WTC11 (cell line): ENCODE results near the gene POLR3F. TPM values are rescaled to one million over a fixed set of nuclear protein-coding genes. Genes with fewer than 3 reads are reported as not detected.

Experiments used
- ATAC-seq: fragments of 200-7000 bp; cut with Tn5 transposase; 2 replicates; pipeline ENCODE4 v1.10.0; 2021; ENCODE audit warnings: mild to moderate bottlenecking, moderate library complexity
- CTCF ChIA-PET: fragments of 300-600 bp; sonication (Branson Sonifier 250); formaldehyde crosslinking; loops from one replicate; lab custom pipeline; 2021; ENCODE audit warnings: antibody characterized with exemption; lab: Charles Lee
- POLR2A ChIA-PET: fragments of 350-600 bp; sonication (Branson Sonifier 250); formaldehyde crosslinking; loops from one replicate; lab custom pipeline; 2021; ENCODE audit warnings: antibody characterized with exemption; lab: Charles Lee
- DNase-seq: peaks from one replicate; pipeline ENCODE4 v3.0.0; 2021; ENCODE audit warnings: low spot score
- H3K27ac Mint-ChIP-seq: 2 replicates; pipeline ENCODE4 v1.8.0; 2021; ENCODE audit warnings: mixed read lengths
- H3K27me3 Mint-ChIP-seq: 2 replicates; pipeline ENCODE4 v1.8.0; 2021; ENCODE audit warnings: low read depth, mild to moderate bottlenecking, moderate library complexity, mixed read lengths
- H3K36me3 Mint-ChIP-seq: 2 replicates; pipeline ENCODE4 v1.8.0; 2021; ENCODE audit warnings: mixed read lengths
- H3K4me1 Mint-ChIP-seq: 2 replicates; pipeline ENCODE4 v1.8.0; 2022; ENCODE audit warnings: mixed read lengths
- H3K4me3 Mint-ChIP-seq: 2 replicates; pipeline ENCODE4 v1.8.0; 2021; ENCODE audit warnings: mild to moderate bottlenecking, moderate library complexity, mixed read lengths
- H3K9me3 Mint-ChIP-seq: 2 replicates; pipeline ENCODE4 v1.8.0; 2021; ENCODE audit warnings: mixed read lengths
- ATF1 ChIP-seq: sonication (generic); formaldehyde crosslinking; IDR thresholded peaks from 2 replicates; pipeline ENCODE4 v1.8.1; 2023; ENCODE audit warnings: mild to moderate bottlenecking, moderate library complexity, missing genetic modification reagents
- EMX1 ChIP-seq: fragments of 250-450 bp; sonication (Bioruptor Pico); IDR thresholded peaks from 2 replicates; pipeline ENCODE4 v1.8.0; 2021; ENCODE audit warnings: mild to moderate bottlenecking
- ESRRA ChIP-seq: sonication (generic); formaldehyde crosslinking; IDR thresholded peaks from 2 replicates; pipeline ENCODE4 v1.8.1; 2022; ENCODE audit warnings: mild to moderate bottlenecking, missing genetic modification reagents, borderline replicate concordance
- FOXJ3 ChIP-seq: sonication (generic); formaldehyde crosslinking; IDR thresholded peaks from 2 replicates; pipeline ENCODE4 v1.9.0; 2021; ENCODE audit warnings: missing genetic modification reagents, mild to moderate bottlenecking, borderline replicate concordance
- FOXK1 ChIP-seq: sonication (generic); formaldehyde crosslinking; IDR thresholded peaks from 2 replicates; pipeline ENCODE4 v1.8.0; 2022; ENCODE audit warnings: mild to moderate bottlenecking, moderate library complexity, missing genetic modification reagents
- GRHL2 ChIP-seq: fragments of 250-450 bp; sonication (Bioruptor Pico); IDR thresholded peaks from 2 replicates; pipeline ENCODE4 v1.8.0; 2022; ENCODE audit warnings: mild to moderate bottlenecking, moderate library complexity; ENCODE audit not compliant: insufficient replicate concordance, severe bottlenecking
- HMGA2 ChIP-seq: fragments of 250-450 bp; sonication (Bioruptor Pico); IDR thresholded peaks from 2 replicates; pipeline ENCODE4 v1.4.0; 2021; ENCODE audit warnings: mild to moderate bottlenecking, moderate library complexity
- JAZF1 ChIP-seq: fragments of 250-450 bp; sonication (Bioruptor Pico); IDR thresholded peaks from 2 replicates; pipeline ENCODE4 v1.9.0; 2021; ENCODE audit warnings: moderate library complexity, mild to moderate bottlenecking, inconsistent platforms
- KAT7 ChIP-seq: sonication (generic); formaldehyde crosslinking; IDR thresholded peaks from 2 replicates; pipeline ENCODE4 v1.8.1; 2023; ENCODE audit warnings: missing genetic modification reagents, mild to moderate bottlenecking, borderline replicate concordance
- SMAD3 ChIP-seq: sonication (generic); formaldehyde crosslinking; IDR thresholded peaks from 2 replicates; pipeline ENCODE4 v1.8.0; 2022; ENCODE audit warnings: missing genetic modification reagents, mild to moderate bottlenecking, borderline replicate concordance
- SP1 ChIP-seq: sonication (generic); formaldehyde crosslinking; conservative IDR thresholded peaks from 2 replicates; pipeline ENCODE4 v1.8.1; 2022; ENCODE audit warnings: missing genetic modification reagents
- ZBTB21 ChIP-seq: sonication (generic); formaldehyde crosslinking; IDR thresholded peaks from 2 replicates; pipeline ENCODE4 v1.8.1; 2023; ENCODE audit warnings: mild to moderate bottlenecking, missing genetic modification reagents, borderline replicate concordance
- ZNF121 ChIP-seq: sonication (generic); formaldehyde crosslinking; IDR thresholded peaks from 2 replicates; pipeline ENCODE4 v1.8.0; 2023; ENCODE audit warnings: missing genetic modification reagents
- ZNF219 ChIP-seq: sonication (generic); formaldehyde crosslinking; IDR thresholded peaks from 2 replicates; pipeline ENCODE4 v1.8.0; 2023; ENCODE audit warnings: missing genetic modification reagents, mild to moderate bottlenecking, borderline replicate concordance
- ZNF232 ChIP-seq: sonication (generic); formaldehyde crosslinking; IDR thresholded peaks from 2 replicates; pipeline ENCODE4 v1.8.0; 2022; ENCODE audit warnings: mild to moderate bottlenecking, missing genetic modification reagents
- ZNF317 ChIP-seq: sonication (generic); formaldehyde crosslinking; IDR thresholded peaks from 2 replicates; pipeline ENCODE4 v1.8.1; 2023; ENCODE audit warnings: low read depth, mild to moderate bottlenecking, moderate library complexity, missing genetic modification reagents, borderline replicate concordance
- ZNF396 ChIP-seq: fragments of 250-450 bp; sonication (Bioruptor Pico); IDR thresholded peaks from 2 replicates; pipeline ENCODE4 v1.8.0; 2021; ENCODE audit warnings: mild to moderate bottlenecking, moderate library complexity, borderline replicate concordance
- ZNF423 ChIP-seq: fragments of 250-450 bp; sonication (Bioruptor Pico); IDR thresholded peaks from 2 replicates; pipeline ENCODE4 v2.1.2; 2022; ENCODE audit warnings: mild to moderate bottlenecking, moderate library complexity
- total RNA-seq: library from RNA; stranded (reverse); gene quantifications from 3 replicates; pipeline ENCODE4 v1.2.3, GENCODE V29; 2021
- TF ChIP-seq, protein P1 (sequence below): sonication (generic); formaldehyde crosslinking; IDR thresholded peaks from 2 replicates; pipeline ENCODE4 v1.8.0; 2023; ENCODE audit warnings: missing genetic modification reagents, mild to moderate bottlenecking, borderline replicate concordance
- TF ChIP-seq, protein P2 (sequence below): sonication (generic); formaldehyde crosslinking; IDR thresholded peaks from 2 replicates; pipeline ENCODE4 v1.8.0; 2022; ENCODE audit warnings: mild to moderate bottlenecking, missing genetic modification reagents
- TF ChIP-seq, protein P3 (sequence below): fragments of 250-450 bp; sonication (Bioruptor Pico); conservative IDR thresholded peaks from 2 replicates; pipeline ENCODE4 v1.9.0; 2021; ENCODE audit warnings: mild to moderate bottlenecking
- TF ChIP-seq, protein P4 (sequence below): fragments of 250-450 bp; sonication (Bioruptor Pico); IDR thresholded peaks from 2 replicates; pipeline ENCODE4 v1.8.0; 2021; ENCODE audit warnings: mild to moderate bottlenecking
- TF ChIP-seq, protein P5 (sequence below): sonication (generic); formaldehyde crosslinking; IDR thresholded peaks from 2 replicates; pipeline ENCODE4 v1.8.1; 2022; ENCODE audit warnings: low read depth, mild to moderate bottlenecking, moderate library complexity, missing genetic modification reagents, borderline replicate concordance
- TF ChIP-seq, protein P6 (sequence below): sonication (generic); formaldehyde crosslinking; IDR thresholded peaks from 2 replicates; pipeline ENCODE4 v1.8.0; 2022; ENCODE audit warnings: mild to moderate bottlenecking, missing genetic modification reagents
- TF ChIP-seq, protein P7 (sequence below): sonication (generic); formaldehyde crosslinking; IDR thresholded peaks from 2 replicates; pipeline ENCODE4 v1.8.1; 2023; ENCODE audit warnings: mild to moderate bottlenecking, missing genetic modification reagents, moderate library complexity

The POLR3F gene
- total RNA-seq, 1 experiment from 2014 or later: 12.7 TPM

DNA sequence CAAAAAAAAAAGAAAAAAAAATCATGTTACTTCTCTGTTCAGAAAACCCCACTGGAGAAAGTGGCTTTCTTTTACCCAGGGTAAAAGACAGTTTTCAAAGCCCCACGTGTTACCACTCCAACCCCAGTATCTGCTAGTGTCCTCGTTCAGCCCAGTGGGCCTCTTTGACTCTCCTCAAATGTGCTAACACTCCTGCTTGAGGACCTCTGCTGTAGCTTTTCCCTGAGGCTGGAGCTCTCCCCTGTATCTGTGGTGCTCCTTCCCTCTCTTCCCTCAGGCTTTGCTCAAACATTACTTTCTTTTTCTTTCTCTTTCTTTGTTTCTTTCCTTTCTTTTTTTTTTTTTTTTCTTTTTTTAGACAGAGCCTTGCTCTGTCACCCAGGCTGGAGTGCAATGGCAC, 55.9 kb downstream of the POLR3F start:
- H3K4me3 Mint-ChIP-seq: no peak overlapping the region
- H3K27ac Mint-ChIP-seq: no peak overlapping the region
- no peaks in the 10 kb centered on the region for H3K4me1 Mint-ChIP-seq
- DNase-seq (no peak), ATAC-seq (no peak)
- CTCF ChIA-PET: no interaction called here
- H3K36me3 Mint-ChIP-seq: peaks cover 43% of the 10 kb centered on the region
- TF ChIP-seq SP1 (CRISPR knock-in tag) (no peak), GRHL2 (CRISPR knock-in tag) (no peak), HMGA2 (CRISPR knock-in tag) (no peak), KAT7 (CRISPR knock-in tag) (no peak), ZNF232 (CRISPR knock-in tag) (no peak), FOXJ3 (no peak), ZBTB21 (CRISPR knock-in tag) (no peak), FOXK1 (CRISPR knock-in tag) (no peak), EMX1 (CRISPR knock-in tag) (no peak), ZNF396 (CRISPR knock-in tag) (no peak)
- TF ChIP-seq, protein P1, sequence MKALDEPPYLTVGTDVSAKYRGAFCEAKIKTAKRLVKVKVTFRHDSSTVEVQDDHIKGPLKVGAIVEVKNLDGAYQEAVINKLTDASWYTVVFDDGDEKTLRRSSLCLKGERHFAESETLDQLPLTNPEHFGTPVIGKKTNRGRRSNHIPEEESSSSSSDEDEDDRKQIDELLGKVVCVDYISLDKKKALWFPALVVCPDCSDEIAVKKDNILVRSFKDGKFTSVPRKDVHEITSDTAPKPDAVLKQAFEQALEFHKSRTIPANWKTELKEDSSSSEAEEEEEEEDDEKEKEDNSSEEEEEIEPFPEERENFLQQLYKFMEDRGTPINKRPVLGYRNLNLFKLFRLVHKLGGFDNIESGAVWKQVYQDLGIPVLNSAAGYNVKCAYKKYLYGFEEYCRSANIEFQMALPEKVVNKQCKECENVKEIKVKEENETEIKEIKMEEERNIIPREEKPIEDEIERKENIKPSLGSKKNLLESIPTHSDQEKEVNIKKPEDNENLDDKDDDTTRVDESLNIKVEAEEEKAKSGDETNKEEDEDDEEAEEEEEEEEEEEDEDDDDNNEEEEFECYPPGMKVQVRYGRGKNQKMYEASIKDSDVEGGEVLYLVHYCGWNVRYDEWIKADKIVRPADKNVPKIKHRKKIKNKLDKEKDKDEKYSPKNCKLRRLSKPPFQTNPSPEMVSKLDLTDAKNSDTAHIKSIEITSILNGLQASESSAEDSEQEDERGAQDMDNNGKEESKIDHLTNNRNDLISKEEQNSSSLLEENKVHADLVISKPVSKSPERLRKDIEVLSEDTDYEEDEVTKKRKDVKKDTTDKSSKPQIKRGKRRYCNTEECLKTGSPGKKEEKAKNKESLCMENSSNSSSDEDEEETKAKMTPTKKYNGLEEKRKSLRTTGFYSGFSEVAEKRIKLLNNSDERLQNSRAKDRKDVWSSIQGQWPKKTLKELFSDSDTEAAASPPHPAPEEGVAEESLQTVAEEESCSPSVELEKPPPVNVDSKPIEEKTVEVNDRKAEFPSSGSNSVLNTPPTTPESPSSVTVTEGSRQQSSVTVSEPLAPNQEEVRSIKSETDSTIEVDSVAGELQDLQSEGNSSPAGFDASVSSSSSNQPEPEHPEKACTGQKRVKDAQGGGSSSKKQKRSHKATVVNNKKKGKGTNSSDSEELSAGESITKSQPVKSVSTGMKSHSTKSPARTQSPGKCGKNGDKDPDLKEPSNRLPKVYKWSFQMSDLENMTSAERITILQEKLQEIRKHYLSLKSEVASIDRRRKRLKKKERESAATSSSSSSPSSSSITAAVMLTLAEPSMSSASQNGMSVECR (CRISPR knock-in tag): no peak
- TF ChIP-seq, protein P2, sequence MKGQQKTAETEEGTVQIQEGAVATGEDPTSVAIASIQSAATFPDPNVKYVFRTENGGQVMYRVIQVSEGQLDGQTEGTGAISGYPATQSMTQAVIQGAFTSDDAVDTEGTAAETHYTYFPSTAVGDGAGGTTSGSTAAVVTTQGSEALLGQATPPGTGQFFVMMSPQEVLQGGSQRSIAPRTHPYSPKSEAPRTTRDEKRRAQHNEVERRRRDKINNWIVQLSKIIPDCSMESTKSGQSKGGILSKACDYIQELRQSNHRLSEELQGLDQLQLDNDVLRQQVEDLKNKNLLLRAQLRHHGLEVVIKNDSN: no peak
- TF ChIP-seq, protein P3, sequence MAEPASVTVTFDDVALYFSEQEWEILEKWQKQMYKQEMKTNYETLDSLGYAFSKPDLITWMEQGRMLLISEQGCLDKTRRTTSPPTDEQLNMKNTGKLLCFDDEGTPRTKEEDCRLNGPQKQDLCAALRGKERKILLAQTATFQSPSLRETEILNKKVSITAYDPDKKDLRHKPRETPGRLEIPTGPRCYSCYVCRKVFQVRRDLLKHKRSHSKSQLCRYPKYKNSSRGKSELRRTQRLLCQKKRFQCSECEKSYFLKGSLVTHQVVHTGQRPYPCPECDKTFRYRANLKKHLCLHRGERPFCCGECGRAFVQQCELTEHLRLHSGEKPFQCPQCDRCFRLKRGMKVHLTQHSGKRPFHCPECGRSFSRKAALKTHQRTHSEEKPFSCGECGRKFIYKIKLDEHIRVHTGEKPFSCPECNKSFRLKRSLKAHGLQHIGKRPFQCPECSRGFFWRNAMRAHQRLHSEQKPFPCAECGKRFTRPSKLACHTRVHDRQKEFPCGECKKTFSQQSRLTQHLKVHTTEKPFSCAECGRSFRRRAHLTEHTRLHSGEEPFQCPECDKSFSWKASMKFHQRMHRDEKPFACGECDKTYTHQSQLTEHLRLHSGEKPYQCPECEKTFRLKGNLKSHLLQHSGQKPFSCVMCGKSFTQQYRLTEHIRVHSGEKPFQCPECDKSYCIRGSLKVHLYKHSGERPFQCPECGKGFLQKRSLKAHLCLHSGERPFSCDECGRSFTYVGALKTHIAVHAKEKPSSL (CRISPR knock-in tag): no peak
- TF ChIP-seq, protein P4, sequence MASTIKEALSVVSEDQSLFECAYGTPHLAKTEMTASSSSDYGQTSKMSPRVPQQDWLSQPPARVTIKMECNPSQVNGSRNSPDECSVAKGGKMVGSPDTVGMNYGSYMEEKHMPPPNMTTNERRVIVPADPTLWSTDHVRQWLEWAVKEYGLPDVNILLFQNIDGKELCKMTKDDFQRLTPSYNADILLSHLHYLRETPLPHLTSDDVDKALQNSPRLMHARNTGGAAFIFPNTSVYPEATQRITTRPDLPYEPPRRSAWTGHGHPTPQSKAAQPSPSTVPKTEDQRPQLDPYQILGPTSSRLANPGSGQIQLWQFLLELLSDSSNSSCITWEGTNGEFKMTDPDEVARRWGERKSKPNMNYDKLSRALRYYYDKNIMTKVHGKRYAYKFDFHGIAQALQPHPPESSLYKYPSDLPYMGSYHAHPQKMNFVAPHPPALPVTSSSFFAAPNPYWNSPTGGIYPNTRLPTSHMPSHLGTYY (CRISPR knock-in tag): no peak
- H3K9me3 Mint-ChIP-seq: no peaks in the 10 kb centered on the region
- POLR2A ChIA-PET: interaction anchor here (0.7 kb wide), 1 partner anchor 16 kb away, joined by 6 read pairs; no protein-coding TSS in a partner anchor
- no peaks in the 10 kb centered on the region for H3K27me3 Mint-ChIP-seq

DNA sequence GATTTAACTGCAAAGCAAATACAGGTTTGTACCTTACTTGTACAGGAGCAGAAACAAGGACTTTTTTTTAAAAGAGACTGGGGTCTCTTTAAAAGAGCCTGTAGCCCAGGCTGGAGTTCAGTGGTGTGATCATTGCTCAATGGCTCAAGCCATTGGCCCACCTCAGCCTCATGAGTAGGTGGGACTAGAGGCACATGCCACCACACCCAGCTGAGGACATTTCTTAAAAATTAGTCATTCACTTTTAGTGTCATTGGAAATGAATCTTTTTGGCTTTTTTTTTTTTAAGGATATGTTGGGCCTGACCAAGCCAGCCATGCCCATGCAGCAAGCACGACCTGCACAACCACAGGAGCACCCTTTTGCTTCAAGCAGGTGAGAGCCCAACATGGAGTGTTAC, 57.5 kb downstream of the POLR3F start:
- Mint-ChIP-seq H3K36me3 (peaks cover 58% of the 10 kb centered on the region), H3K27ac (no peak overlapping the region), H3K4me1 (no peaks in the 10 kb centered on the region), H3K9me3 (no peaks in the 10 kb centered on the region), H3K27me3 (no peaks in the 10 kb centered on the region), H3K4me3 (no peak overlapping the region)
- DNase-seq (no peak), ATAC-seq (no peak)
- ChIA-PET POLR2A (no interaction called here), CTCF (interaction anchor here (0.5 kb wide), 1 partner anchor 37 kb away, joined by 3 read pairs; no protein-coding TSS in a partner anchor)
- no peak for TF ChIP-seq ESRRA (CRISPR knock-in tag)
- TF ChIP-seq ZNF219 (CRISPR knock-in tag): no peak
- TF ChIP-seq, protein P5, sequence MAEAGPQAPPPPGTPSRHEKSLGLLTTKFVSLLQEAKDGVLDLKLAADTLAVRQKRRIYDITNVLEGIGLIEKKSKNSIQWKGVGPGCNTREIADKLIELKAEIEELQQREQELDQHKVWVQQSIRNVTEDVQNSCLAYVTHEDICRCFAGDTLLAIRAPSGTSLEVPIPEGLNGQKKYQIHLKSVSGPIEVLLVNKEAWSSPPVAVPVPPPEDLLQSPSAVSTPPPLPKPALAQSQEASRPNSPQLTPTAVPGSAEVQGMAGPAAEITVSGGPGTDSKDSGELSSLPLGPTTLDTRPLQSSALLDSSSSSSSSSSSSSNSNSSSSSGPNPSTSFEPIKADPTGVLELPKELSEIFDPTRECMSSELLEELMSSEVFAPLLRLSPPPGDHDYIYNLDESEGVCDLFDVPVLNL (CRISPR knock-in tag): no peak
- TF ChIP-seq, protein P6, sequence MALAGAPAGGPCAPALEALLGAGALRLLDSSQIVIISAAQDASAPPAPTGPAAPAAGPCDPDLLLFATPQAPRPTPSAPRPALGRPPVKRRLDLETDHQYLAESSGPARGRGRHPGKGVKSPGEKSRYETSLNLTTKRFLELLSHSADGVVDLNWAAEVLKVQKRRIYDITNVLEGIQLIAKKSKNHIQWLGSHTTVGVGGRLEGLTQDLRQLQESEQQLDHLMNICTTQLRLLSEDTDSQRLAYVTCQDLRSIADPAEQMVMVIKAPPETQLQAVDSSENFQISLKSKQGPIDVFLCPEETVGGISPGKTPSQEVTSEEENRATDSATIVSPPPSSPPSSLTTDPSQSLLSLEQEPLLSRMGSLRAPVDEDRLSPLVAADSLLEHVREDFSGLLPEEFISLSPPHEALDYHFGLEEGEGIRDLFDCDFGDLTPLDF (CRISPR knock-in tag): no peak
- TF ChIP-seq ZNF317 (CRISPR knock-in tag): no peak
- TF ChIP-seq, protein P7, sequence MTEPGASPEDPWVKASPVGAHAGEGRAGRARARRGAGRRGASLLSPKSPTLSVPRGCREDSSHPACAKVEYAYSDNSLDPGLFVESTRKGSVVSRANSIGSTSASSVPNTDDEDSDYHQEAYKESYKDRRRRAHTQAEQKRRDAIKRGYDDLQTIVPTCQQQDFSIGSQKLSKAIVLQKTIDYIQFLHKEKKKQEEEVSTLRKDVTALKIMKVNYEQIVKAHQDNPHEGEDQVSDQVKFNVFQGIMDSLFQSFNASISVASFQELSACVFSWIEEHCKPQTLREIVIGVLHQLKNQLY (CRISPR knock-in tag): no peak
- TF ChIP-seq ATF1 (CRISPR knock-in tag): no peak
- TF ChIP-seq ZNF423: no peak
- TF ChIP-seq JAZF1 (CRISPR knock-in tag): no peak
- TF ChIP-seq ZNF121 (CRISPR knock-in tag): no peak
- TF ChIP-seq ZNF396 (CRISPR knock-in tag): no peak
- no peak for TF ChIP-seq SMAD3 (CRISPR knock-in tag)
